Right lobe of liver (tissue), 6 donors: ENCODE measurements around the gene PSMD13. TPM values are rescaled to one million over a fixed set of nuclear protein-coding genes. Genes with fewer than 3 reads are reported as not detected.

ENCODE experiments used
- ATAC-seq, 4 donors: fragments of 200-7000 bp; cut with Tn5 transposase; one replicate each; pipeline ENCODE4 v1.9.1; 2020; ENCODE audit warnings: mild to moderate bottlenecking in 4 of 4, moderate library complexity in 4 of 4
- DNase-seq, 3 donors: peaks; one replicate each; pipeline ENCODE4 v3.0.0-alpha.2; 2020
- H3K27ac ChIP-seq, 3 donors: fragments of 200-600 bp; one replicate each; pipeline ENCODE4 v1.8.0; 2022
- H3K27me3 ChIP-seq, 2 donors: fragments of 200-600 bp; one replicate each; pipeline ENCODE4 v1.8.0; 2022
- H3K36me3 ChIP-seq, 4 donors: fragments of 200-600 bp; sonication (generic) in 1 of 4; one replicate each; pipeline versions ENCODE4 v1.5.1 to v1.8.0; 2017 to 2022; ENCODE audit warnings: control low read depth in 1 of 4
- H3K4me1 ChIP-seq, 4 donors: fragments of 200-600 bp; sonication (generic) in 1 of 4; one replicate each; pipeline versions ENCODE4 v1.5.1 to v1.8.0; 2017 to 2022; ENCODE audit warnings: control low read depth in 1 of 4
- H3K4me3 ChIP-seq, 3 donors: fragments of 200-600 bp; one replicate each; pipeline ENCODE4 v1.8.0; 2022
- H3K9me3 ChIP-seq, 4 donors: fragments of 200-600 bp; sonication (generic) in 1 of 4; one replicate each; pipeline versions ENCODE4 v1.5.1 to v1.8.0; 2017 to 2022; ENCODE audit warnings: control low read depth in 1 of 4
- CTCF ChIP-seq, 4 donors: fragments of 200-600 bp in 3 of 4; fragments of 450-650 bp in 1 of 4; IDR thresholded peaks; one replicate each; pipeline versions ENCODE4 v1.5.1 to v1.8.0; 2016 to 2022; ENCODE audit warnings: antibody characterized with exemption in 4 of 4, mild to moderate bottlenecking in 2 of 4
- POLR2A ChIP-seq: fragments of 450-650 bp; IDR thresholded peaks from one replicate; pipeline ENCODE4 v1.6.1; 2017; ENCODE audit warnings: antibody characterized with exemption, mild to moderate bottlenecking
- WGBS: methylation state at CpG from one replicate; pipeline ENCODE4 v1.1.6; 2018; ENCODE audit warnings: low coverage, low lambda C conversion rate; ENCODE audit not compliant: insufficient coverage; ENCODE audit errors: missing lambda C conversion rate; 5-methylcytosine and 5-hydroxymethylcytosine counted together
- intact Hi-C, 2 donors: fragments of 100-400 bp; cut with DNase I; formaldehyde crosslinking; loops; one replicate each; pipeline versions ENCODE4 v1.11.2 to v1.14.1; 2022
- total RNA-seq, 6 experiments: library from RNA; depleted of rRNA in 2 of 6; stranded (reverse); fragments of >200 nt in 2 of 6; fragmentation: NEBNext Ultra II Directional in 3 of 6; extraction: Animal tissue kit (Norgen Biotek cat#: 25700) in 3 of 6; gene quantifications; one replicate each; pipeline versions ENCODE4 v1.1.0 to v1.2.4, GENCODE V29; 2016 to 2023
- donor health status: DM: no; HTN: yes; CAD: no.
- donor health status: DM: no; HTN: no; CAD: no.
- donor health status: DM: no; HTN: no; CAD: no.
- donor health status: DM: no; HTN: yes; CAD: no.
- donor health status: DM: no; HTN: yes; CAD: no.

The PSMD13 gene
- total RNA-seq, 6 experiments from 2014 or later = 46.1 to 71.5 (median 48.7) TPM

- Histone ChIP-seq H3K4me1 (no peaks in the 10 kb centered on the region), H3K36me3 (peaks cover 0 to 4% (median 1%) of the 10 kb centered on the region in 4 donors), H3K9me3 (no peaks in the 10 kb centered on the region), H3K4me3 (no peak overlapping the region), H3K27me3 (no peaks in the 10 kb centered on the region), H3K27ac (no peak overlapping the region)
- WGBS = 82% methylated on average over 3 of the region's 14 CpGs
- intact Hi-C loops = no loop called here
- peak in 1 of 4 donors; percentile 12 for ATAC-seq
- peak in 1 of 3 donors; percentile 38 for DNase-seq
- no peak for TF ChIP-seq CTCF (IDR thresholded peaks at IDR 0.05)
- no peak for TF ChIP-seq POLR2A
These were observed 14.6 kb upstream of the PSMD13 start for GRCh38 chr11:221998-222789.

- Histone ChIP-seq H3K9me3 (no peaks in the 10 kb centered on the region), H3K27me3 (no peaks in the 10 kb centered on the region), H3K27ac (no peak overlapping the region), H3K4me1 (no peaks in the 10 kb centered on the region), H3K36me3 (peaks cover 0 to 4% (median 1%) of the 10 kb centered on the region in 4 donors), H3K4me3 (no peak overlapping the region)
- WGBS = 85% methylated on average over 11 of the region's 16 CpGs
- ATAC-seq (no peak), DNase-seq (peak in 1 of 3 donors; percentile 39)
- intact Hi-C loops = no loop called here
- TF ChIP-seq CTCF (IDR thresholded peaks at IDR 0.05) = no peak
- no peak for TF ChIP-seq POLR2A
These were observed 13.6 kb upstream of the PSMD13 start for GRCh38 chr11:223026-223789.

GRCh38 chr11:223884-224283 lies 12.9 kb upstream of the PSMD13 start:
- peak in 1 of 3 donors; percentile 34 for DNase-seq
- WGBS = no CpG with 5 or more reads among the region's 9 CpGs
- no peak overlapping the region for H3K27ac ChIP-seq
- TF ChIP-seq POLR2A (no peak), CTCF (IDR thresholded peaks at IDR 0.05) (no peak)
- no peaks in the 10 kb centered on the region for H3K9me3 ChIP-seq
- no peak overlapping the region for H3K4me3 ChIP-seq
- intact Hi-C loops = no loop called here
- no peaks in the 10 kb centered on the region for H3K27me3 ChIP-seq
- ATAC-seq = no peak
- no peaks in the 10 kb centered on the region for H3K4me1 ChIP-seq
- peaks cover 0 to 3% (median 0%) of the 10 kb centered on the region in 4 donors for H3K36me3 ChIP-seq

GRCh38 chr11:224424-224823 lies 12.4 kb upstream of the PSMD13 start:
- no peak overlapping the region for H3K4me3 ChIP-seq
- TF ChIP-seq POLR2A = no peak
- TF ChIP-seq CTCF (IDR thresholded peaks at IDR 0.05) = no peak
- H3K9me3 ChIP-seq = no peaks in the 10 kb centered on the region
- intact Hi-C loops = no loop called here
- H3K4me1 ChIP-seq = no peaks in the 10 kb centered on the region
- H3K27ac ChIP-seq = no peak overlapping the region
- ATAC-seq (no peak), DNase-seq (peak in 1 of 3 donors; percentile 26)
- no peaks in the 10 kb centered on the region for H3K27me3 ChIP-seq
- peaks cover 0 to 3% (median 0%) of the 10 kb centered on the region in 4 donors for H3K36me3 ChIP-seq
- WGBS = 83% methylated on average over 4 of the region's 7 CpGs
